ENCODE results near the gene GPR55. TPM values are rescaled to one million over a fixed set of nuclear protein-coding genes. Genes with fewer than 3 reads are reported as not detected.
A peak's percentile ranks its signal among the peaks of the same experiment; 100 is the strongest.

GPR55 gene
- total RNA-seq, 1 donor from 2014 or later, result not detected

DNA sequence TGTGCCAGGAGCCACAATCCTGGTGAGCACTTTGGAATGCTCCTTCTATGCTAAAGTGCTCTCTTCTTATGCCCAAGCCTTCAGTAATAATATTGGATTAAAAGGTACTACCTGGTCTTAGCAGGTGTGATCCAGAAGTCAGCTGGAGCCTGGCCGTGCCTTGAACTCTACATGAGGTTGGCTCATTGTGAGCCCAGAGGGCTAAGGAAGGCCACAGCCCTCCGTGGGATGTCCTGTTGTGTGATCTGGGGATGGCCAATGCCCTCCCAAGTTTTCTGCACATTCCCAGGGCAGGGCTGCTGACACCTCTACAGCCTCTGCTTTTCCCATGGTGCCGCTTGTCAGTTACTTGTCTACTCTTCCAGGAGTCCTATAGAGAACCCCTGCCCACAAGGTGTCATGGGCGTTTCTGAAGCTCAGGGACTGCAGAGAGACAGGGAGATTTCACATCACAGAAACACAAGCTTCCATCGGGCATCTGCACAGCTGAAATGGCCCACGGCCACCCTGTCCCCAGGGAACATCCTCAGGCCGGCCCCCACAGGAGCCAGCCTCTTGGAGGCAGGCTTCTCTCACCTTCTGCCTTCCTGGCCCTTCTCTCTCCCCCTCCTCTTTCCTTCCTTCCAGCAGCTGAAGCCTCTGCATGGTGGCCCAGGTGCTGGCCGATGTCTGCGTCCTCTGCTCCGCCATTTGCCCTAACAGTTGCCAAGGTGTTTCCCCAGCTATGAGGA is 27.3 kb upstream of the GPR55 start:
- ATAC-seq (no peak), DNase-seq (ENCODE audit: missing footprints) (no peak)
- intact Hi-C loops (cut with DNase I), result no loop called here

DNA sequence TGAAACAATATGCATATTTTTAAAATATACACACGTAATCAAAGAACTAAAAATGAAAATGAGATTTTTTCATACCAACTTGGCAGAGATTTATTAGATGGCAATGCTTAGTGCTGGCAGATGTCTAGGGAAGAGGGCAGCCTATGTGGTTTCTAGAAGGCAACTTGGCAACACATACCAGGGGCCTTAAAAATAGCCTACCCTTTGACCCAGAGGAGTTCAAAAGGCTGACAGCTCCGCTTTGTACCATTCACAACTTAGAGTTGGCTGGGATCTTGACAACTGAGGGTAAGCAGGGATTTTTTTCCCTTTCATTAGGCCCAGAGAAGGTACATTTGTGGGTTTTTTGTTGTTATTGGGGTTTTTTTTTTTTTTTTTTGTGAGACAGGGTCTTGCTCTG is 26.4 kb upstream of the GPR55 start:
- intact Hi-C loops (cut with DNase I), result no loop called here
- no peak for ATAC-seq
- no peak for DNase-seq (ENCODE audit: missing footprints)

DNA sequence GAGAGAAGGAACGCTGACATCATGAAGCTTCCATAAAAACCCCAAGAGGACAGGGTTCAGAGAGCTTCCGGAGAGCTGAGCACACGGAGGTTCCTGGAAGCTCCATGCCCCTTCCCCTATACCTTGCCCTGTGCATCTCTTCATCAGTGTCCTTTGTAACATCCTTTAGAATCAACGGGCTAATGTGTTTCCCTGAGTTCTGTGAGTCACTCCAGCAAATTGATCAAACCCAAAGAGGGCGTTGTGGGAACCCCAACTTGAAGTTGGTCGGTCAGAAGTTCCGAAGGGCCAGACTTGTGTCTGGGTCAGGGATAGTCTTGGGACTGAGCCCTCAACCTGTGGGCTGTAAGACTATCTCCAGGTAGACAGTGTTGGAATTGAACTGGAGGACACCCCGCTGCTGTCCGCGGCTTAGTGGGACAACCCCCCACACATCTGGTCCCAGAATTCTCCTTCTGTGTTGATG is 25.9 kb upstream of the GPR55 start:
- DNase-seq (ENCODE audit: missing footprints) (no peak), ATAC-seq (no peak)
- intact Hi-C loops (cut with DNase I), result no loop called here

DNA sequence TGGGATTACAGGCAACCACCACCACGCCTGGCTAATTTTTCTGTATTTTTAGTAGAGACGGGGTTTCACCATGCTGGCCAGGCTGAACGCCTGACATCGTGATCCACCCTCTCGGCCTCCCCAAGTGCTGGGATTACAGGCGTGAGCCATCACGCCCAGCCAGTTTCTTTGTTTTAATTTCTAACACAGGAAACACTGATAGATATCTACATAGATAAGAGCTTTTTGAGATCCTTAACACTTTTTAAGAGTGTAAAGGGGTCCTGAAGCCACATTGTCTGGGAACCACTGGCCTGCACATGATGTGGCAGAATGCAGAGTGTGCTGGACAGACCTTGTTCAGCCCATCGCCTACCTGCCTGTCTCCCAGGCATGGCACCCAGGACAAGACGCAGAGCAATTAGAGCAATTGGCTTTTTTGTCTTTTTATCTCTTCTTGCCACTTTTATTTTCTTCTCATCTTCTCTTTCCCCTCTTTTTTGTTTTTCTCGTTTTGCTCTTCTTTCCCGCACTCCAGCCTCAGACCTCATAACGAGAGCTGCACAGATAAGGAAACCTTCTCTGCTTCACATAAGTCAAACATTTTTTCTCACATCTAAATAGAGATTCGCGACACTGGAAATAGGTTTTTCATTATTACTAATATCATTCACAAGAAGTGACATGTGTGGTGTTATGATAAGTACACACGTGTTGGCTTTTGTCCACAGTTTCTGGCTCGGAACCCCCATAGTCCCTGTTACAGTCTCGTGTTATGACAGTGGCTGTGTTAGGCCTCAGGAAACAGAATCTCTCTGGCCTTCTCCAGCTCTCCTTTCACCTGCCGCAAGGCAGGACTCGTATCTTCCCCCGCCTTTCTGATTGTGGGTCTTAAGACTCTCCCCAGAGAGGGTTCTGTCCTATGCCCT is 25.2 kb upstream of the GPR55 start:
- no peak for ATAC-seq
- intact Hi-C loops (cut with DNase I), result no loop called here
- no peak for DNase-seq (ENCODE audit: missing footprints)

DNA sequence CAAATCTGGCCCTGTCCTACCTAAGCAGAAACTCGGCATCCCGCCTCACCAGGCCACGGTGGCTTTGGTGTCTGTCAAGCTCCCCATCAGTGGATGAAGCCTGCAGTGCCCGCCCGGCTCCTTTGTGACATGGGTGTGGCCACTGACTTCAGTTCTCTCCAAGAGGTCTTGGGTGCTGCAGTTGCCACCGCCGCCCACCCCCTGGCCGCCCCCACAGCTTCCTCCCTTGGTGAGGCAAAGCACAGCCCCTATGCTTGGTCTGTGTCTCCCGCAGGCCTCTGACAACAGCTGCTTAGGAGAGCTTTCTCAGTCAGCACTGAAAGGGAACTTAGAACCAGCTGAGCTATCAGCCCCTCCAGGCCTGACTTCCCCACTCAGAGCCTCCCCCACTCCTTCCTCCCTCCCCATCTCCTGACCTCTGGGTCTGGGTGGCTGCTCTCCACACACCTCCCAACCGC is 22.9 kb upstream of the GPR55 start:
- DNase-seq (ENCODE audit: missing footprints) (no peak), ATAC-seq (no peak)
- intact Hi-C loops (cut with DNase I), result no loop called here

DNA sequence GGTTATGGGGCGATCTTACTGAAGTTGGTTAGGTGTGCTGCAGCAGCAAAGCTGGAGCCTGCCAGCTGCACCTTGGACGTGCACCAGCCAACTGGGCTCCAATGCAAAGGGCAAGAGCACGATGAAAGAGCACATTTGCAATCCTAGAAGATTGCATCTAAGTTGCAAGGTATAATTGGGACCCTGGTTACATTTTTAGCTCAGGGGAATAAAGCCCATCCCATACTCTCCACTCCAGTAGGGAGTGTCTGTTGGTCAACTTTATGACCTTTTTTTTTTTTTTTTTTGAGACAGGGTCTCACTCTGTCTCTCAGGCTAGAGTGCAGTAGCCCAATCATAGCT is 22.2 kb upstream of the GPR55 start:
- no peak for ATAC-seq
- DNase-seq (ENCODE audit: missing footprints), result no peak
- intact Hi-C loops (cut with DNase I), result no loop called here

DNA sequence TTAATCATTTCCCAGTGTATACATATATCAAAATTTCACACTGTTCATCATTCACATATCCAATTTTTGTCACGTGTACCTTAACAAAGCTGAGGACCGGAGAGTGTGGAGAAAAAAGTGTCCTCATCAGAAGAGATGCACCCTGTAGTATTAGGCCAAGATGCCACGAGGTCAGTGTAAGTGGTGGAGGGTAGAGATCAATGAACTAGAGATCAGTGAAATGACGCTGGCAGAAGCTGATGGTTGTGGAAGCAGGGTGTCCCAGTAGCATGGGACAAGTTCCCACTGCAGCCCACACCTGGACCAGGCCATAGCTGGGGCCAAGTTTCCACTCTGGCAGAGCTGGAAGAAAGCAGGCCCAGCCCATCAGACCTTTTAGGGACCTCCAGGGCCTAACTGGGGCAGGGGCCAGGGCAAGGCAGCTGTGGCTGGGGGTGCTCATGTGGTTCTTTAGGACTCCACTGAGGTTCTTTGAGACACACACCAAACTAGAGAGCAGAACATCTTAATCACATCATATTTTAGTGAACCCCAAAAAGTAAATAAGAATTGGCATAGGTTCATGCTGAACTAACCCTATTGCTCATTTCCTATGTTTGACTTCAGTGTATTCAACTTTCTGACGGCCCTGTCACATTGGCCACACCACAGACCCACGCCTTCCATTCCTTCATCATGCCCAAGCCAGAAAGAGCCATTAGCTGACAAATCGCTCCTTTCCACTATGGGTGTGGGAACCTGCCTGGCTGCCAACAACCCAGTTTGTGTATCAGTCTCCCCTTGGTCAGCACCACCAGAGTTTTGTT is 21.6 kb upstream of the GPR55 start:
- intact Hi-C loops (cut with DNase I), result no loop called here
- DNase-seq (ENCODE audit: missing footprints) (no peak), ATAC-seq (no peak)

DNA sequence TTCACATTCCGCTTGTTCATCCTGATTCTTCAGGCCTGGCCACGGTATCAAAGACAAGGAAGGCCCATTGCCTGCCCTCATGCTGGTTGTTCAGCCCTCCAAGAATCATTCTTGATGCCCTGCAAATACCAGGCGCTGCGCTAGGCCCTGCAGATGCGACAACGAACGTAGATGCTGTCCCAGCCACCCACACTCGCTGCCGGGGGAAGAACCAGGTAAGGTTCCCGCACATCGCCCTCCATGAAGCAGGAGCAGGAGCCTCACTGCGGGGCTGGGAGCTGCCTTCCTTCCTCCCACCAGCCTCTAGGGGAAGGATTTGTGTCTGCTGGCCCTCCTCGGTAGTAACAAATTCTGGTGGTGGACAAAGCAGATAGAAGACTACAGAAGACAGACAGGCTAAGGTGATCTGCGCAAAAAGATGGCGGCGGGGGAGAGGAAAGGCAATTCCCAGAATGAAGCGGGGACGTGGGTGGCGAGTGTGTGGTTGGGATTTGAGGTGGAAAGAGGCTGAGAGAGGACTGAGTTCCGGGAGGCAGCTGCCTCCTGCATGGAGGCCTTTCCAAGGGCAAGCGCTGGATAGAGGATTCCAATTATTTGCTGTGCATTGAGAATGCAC is 19.8 kb upstream of the GPR55 start:
- ATAC-seq (no peak), DNase-seq (ENCODE audit: missing footprints) (no peak)
- intact Hi-C loops (cut with DNase I), result no loop called here

DNA sequence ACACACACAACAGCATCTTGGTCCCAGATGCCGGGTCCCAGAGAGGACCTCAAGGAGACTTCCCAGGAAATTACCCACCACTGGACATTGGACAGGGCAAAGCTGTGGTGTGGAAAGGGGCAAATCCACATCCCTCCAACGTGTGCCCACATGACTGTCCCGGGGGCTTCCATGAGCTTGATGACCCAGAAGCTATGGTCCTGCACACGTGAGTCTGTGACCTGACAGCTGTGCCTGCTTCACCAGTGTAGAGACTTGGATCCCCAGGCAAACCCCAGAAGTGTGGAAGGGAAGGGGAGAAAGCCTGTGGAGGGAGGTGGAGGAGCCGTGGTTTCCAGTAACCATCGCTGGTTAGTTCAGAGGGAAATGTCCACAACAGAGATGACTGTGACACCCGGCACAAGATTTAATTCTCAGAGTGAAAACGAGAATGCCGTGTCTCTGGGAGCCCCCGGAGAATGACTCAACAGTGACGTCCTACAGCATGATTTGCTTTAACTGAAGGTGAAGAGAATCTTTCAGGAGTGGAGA is 19.1 kb upstream of the GPR55 start:
- intact Hi-C loops (cut with DNase I), result no loop called here

DNA sequence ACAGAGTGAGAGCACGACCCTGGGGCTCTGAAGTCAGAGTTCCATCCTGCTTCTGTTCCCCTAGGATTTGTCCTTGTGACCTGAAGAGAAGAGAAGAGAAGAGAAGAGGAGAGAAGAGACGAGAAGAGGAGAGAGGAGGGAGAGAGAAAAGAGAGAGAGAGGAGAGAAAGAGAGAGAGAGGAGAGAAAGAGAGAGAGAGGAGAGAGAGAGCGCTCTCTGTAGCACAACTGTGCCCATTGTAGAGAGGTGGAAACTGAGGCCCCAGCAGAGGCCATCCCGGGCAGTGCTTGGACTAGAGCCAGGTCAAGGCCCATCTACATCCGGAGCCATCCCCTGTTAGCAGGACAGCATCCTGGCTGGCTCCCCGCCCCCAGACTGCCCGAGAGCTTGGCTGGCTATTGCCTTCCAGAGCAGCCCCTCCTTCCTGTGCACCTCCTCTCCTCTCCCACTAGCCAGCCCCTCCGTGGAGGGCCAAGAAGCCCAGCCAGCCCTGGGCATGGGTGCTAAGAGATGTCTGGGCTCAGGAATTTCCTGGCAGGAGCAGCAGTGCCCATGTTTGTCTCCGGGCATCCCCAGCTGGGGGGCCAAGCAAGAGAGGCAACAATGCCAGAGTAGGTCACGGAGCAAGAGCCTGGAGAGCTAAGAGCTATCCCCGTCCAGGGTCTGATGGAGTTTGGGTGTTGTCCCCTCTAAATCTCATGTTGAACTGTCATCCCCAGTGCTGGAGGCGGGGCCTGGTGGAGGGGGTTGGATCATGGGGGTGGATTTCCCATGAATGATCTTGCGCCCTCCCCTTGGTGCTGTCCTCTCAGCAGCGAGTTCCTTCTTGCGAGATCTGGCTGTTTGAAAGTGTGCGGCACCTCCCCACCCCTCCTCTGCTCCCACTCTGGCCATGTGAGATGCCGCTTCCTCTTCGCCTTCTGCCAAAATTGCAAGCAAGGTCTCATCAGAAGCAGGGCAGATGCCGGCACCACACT is 18.2 kb upstream of the GPR55 start:
- no peak for DNase-seq (ENCODE audit: missing footprints)
- peak; percentile 55 for ATAC-seq
- intact Hi-C loops (cut with DNase I), result no loop called here

More for the DNA sequence above, 19.1 kb upstream of the GPR55 start:
- ATAC-seq (no peak), DNase-seq (ENCODE audit: missing footprints) (no peak)

DNA sequence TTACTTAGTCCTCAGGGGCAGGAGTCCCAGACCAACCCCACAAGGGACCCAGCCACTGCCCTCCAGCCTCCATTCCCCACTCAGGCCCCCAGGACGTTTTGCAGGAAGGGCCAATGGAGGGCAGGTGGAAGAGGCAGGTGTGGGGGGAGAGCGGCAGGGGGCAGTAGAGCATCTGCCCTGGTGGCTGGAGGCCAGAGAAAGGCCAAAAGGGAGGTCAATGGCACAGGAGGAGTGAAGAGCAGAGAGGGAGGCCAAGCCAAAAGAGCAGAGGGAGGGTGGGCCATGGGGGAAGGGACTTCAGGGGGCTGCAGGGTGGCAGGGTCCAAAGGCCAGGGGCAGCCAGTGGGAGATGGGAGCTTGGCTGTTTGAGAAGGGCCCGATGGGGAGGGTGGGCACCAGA is 17.3 kb upstream of the GPR55 start:
- DNase-seq (ENCODE audit: missing footprints) (no peak), ATAC-seq (no peak)
- intact Hi-C loops (cut with DNase I), result no loop called here

DNA sequence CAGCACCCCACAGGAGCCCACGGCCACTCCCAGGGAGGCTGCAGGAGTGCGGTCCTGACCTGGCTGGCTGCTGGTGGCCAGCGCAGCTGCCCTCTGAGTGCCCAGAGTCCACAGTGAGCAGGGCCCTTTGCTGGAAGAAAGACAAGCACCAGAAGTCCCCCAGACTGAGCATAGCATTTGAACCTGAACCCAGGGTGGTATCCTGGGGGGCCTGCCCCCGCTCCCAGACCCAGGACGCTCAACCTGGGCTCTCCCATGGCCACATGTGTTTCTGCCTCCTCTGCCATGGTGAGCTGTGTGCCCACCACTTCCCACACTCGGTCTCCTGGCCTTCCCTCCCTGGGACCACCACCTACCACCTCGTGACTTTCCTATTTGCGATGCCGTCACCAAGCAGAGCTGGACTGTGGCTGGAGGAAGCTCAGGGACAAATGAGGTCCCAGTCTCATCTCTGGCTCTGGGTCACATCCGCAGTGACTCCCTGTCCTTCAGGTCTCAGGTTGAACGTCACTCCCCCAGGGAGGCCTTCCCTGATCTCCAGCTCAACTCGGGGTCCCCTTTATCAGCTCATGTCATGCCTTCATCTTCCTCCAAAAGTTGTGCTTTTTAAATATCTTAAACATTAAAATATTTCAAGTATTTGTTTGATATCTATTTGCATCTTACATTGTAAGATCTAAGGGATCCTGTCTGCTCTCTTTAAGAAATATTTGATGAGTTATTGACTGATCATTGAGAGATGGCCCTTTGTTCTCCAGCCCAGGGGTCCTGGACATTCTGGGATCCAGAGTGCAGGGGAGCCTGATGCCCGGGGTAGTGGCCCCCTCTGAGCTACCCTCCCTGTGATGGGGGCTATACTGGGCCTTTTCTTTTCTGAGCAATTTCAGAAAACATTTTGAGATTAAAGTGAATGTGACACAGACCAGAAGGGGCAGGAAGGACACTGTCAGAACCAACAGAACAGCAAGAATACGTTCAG is 16.4 kb upstream of the GPR55 start:
- DNase-seq (ENCODE audit: missing footprints) (no peak), ATAC-seq (no peak)
- intact Hi-C loops (cut with DNase I), result no loop called here

DNA sequence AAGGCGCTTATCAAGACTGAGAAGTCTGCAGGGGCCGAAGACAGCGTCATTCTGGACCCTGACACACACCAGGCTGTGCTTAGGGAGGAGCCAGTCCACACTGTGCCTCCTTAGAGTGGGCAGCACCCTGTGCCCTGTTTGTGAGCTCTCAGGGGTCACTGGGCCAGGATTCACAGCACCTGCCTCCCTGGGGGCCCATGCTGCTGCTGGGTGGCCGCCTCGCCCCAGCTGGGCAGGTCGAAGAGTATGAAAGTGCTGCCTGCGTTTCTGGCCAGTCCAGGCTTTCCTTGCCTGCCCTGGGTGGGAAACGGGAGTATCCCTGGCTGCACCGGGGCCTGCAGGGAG is 15.4 kb upstream of the GPR55 start:
- DNase-seq (ENCODE audit: missing footprints) (no peak), ATAC-seq (no peak)
- intact Hi-C loops (cut with DNase I), result no loop called here

DNA sequence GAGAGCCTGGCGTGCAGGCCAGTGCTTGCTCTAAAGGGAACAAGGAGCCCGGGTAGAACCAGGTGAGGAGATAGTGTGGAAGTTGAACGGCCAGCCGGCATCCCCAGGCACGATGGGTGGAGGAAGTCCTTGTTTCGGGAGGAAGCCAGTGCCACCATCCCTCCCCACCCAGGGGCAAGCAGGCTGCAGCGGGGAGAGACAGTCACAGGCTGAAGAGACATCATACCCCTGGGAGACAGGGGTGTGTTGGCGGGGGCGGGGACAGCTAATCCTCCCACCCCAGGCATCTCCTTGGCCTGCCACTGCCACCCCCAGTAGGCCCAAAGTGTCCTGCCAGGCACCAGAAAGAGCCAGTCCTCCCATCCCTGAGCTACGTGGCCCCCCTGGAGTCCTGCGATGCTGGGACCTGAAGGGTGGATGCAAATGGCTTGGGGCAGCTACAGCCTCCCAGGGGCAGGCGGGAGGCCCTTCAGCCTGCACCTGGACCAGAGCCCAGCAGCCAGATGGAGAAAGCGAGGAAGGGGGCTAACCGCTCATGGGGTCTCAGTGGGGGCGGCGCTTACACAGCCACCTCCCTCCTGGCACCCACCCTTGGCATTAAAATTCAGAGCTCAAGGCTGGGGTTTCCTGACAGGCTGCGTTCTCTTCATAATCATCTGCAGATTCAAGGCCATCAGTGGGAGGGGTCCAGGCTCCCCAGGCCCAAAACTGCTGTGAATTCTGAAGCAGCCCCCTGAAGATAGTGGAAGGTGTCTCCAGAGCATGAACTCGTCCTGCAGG is 14.8 kb upstream of the GPR55 start:
- intact Hi-C loops (cut with DNase I), result no loop called here
- DNase-seq (ENCODE audit: missing footprints), result no peak

DNA sequence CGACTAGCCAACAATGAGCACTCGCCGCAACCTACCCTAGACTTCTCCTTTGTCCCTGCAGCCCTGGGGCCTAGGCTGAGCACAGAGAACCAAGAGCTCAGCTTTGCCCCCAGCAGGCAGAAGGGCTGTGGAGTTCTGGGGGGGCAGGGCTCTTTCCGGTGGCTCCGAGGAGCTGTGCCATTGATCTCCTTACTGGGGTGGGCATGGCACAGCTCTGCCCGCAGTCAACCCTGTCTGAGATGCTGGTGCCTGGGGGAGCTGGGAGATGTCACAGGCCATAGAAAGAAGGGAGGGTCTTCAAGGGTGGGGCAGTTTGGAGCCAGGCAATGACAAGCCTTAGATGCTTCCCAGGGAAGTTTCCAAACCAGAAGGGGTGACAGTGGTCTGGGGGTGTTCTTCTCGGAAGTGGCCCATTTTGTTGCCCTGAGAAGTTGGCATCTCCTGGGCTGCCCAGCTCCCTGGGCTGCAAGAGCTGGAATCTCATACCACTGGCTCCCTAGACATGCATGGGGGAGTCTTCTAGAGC is 14.1 kb upstream of the GPR55 start:
- no peak for DNase-seq (ENCODE audit: missing footprints)
- intact Hi-C loops (cut with DNase I), result no loop called here
- ATAC-seq, result no peak

More for the DNA sequence above, 14.8 kb upstream of the GPR55 start:
- ATAC-seq, result no peak
